Liver (tissue), 3 donors: ENCODE measurements around the gene TMEM179.

Experiments used
- ATF3 ChIP-seq: IDR thresholded peaks from 2 replicates; pipeline ENCODE4 v1.6.1; 2016; ENCODE audit warnings: antibody characterized with exemption
- CTCF ChIP-seq: fragments of 150-350 bp; IDR thresholded peaks from 2 replicates; pipeline ENCODE4 v1.5.1; 2017; ENCODE audit warnings: improper control_type of control experiment, low read depth, low read length; ENCODE audit not compliant: missing input control
- GABPA ChIP-seq, 2 donors: IDR thresholded peaks in 1 of 2; conservative IDR thresholded peaks in 1 of 2; 2 replicates each; pipeline ENCODE4 v1.6.1; 2016; ENCODE audit warnings: antibody characterized with exemption in 2 of 2, mild to moderate bottlenecking in 1 of 2, moderate library complexity in 1 of 2
- JUND ChIP-seq, 2 donors: IDR thresholded peaks; 2 replicates each; pipeline ENCODE4 v1.6.1; 2016; ENCODE audit warnings: antibody characterized with exemption in 2 of 2
- RAD21 ChIP-seq, 2 donors: IDR thresholded peaks; 2 replicates each; pipeline ENCODE4 v1.6.1; 2016; ENCODE audit warnings: antibody characterized with exemption in 2 of 2, mild to moderate bottlenecking in 2 of 2
- TAF1 ChIP-seq: conservative IDR thresholded peaks from 2 replicates; pipeline ENCODE4 v1.6.1; 2016; ENCODE audit warnings: antibody characterized with exemption, mild to moderate bottlenecking
- donor health status: healthy.
- donor health status: healthy.

GRCh38 chr14:104574536-104574935 is 30.0 kb downstream of the TMEM179 start:
- TF ChIP-seq CTCF: no peak
- no peak for TF ChIP-seq ATF3
- TF ChIP-seq RAD21 (IDR thresholded peaks at IDR 0.05): no peak
- TF ChIP-seq TAF1: no peak
- no peak for TF ChIP-seq GABPA (IDR thresholded peaks at IDR 0.05 in 1 of 2, conservative IDR thresholded peaks at IDR 0.05 in 1 of 2)
- TF ChIP-seq JUND (IDR thresholded peaks at IDR 0.05): peak in 1 of 2 donors; percentile 56
